Smooth muscle cell (in vitro differentiated cells): ENCODE measurements around the gene EZR. TPM values are rescaled to one million over a fixed set of nuclear protein-coding genes. Genes with fewer than 3 reads are reported as not detected.

Experiments
- DNase-seq: peaks from one replicate; lab custom pipeline; 2025; ENCODE audit not compliant: unreplicated experiment; lab: John Stamatoyannopoulos, UW
- H2AFZ ChIP-seq: fragments of 200-600 bp; sonication (generic); 2 replicates; pipeline ENCODE4 v1.6.0; 2016; ENCODE audit warnings: antibody characterized with exemption, low read depth, mild to moderate bottlenecking
- H3F3A ChIP-seq: fragments of 200-600 bp; sonication (generic); 2 replicates; pipeline ENCODE4 v1.6.0; 2017; ENCODE audit warnings: antibody characterized with exemption, low read depth
- H3K27ac ChIP-seq: fragments of 200-600 bp; sonication (generic); 2 replicates; pipeline ENCODE4 v1.5.1; 2016; ENCODE audit warnings: low read depth, mild to moderate bottlenecking
- H3K27me3 ChIP-seq: fragments of 200-600 bp; sonication (generic); 2 replicates; pipeline ENCODE4 v1.6.1; 2016; ENCODE audit warnings: low read depth, mild to moderate bottlenecking
- H3K36me3 ChIP-seq: fragments of 200-600 bp; sonication (generic); 2 replicates; pipeline ENCODE4 v1.5.1; 2016; ENCODE audit warnings: low read depth
- H3K4me1 ChIP-seq: fragments of 200-600 bp; sonication (generic); 2 replicates; pipeline ENCODE4 v1.5.1; 2016; ENCODE audit warnings: low read depth
- H3K4me2 ChIP-seq: fragments of 200-600 bp; sonication (generic); 2 replicates; pipeline ENCODE4 v1.6.0; 2016; ENCODE audit warnings: mild to moderate bottlenecking
- H3K4me3 ChIP-seq: fragments of 200-600 bp; sonication (generic); 2 replicates; pipeline ENCODE4 v1.5.1; 2016; ENCODE audit warnings: mild to moderate bottlenecking
- H3K79me2 ChIP-seq: fragments of 200-600 bp; sonication (generic); 2 replicates; pipeline ENCODE4 v1.6.0; 2016; ENCODE audit warnings: low read depth, mild to moderate bottlenecking
- H3K9ac ChIP-seq: fragments of 200-600 bp; sonication (generic); 2 replicates; pipeline ENCODE4 v1.6.0; 2016; ENCODE audit warnings: low read depth
- H3K9me3 ChIP-seq: fragments of 200-600 bp; sonication (generic); replicated peaks from 2 replicates; pipeline ENCODE4 v1.5.1; 2016; ENCODE audit warnings: low read depth
- H4K20me1 ChIP-seq: fragments of 200-600 bp; sonication (generic); 2 replicates; pipeline ENCODE4 v1.6.0; 2016; ENCODE audit warnings: low read depth
- CTCF ChIP-seq: fragments of 200-600 bp; sonication (generic); IDR thresholded peaks from 2 replicates; pipeline ENCODE4 v1.5.1; 2017; ENCODE audit warnings: borderline replicate concordance, mild to moderate bottlenecking, antibody characterized with exemption; ENCODE audit not compliant: insufficient read depth, poor library complexity, severe bottlenecking
- WGBS: methylation state at CpG from one replicate; pipeline ENCODE4 v1.1.7; 2016; ENCODE audit warnings: low lambda C conversion rate; 5-methylcytosine and 5-hydroxymethylcytosine counted together
- polyA plus RNA-seq: library from polyadenylated mRNA; unstranded; fragments of >200 nt; fragmentation: Nextera tagmentation; extraction: Ambion mirVana; gene quantifications from 2 replicates; pipeline ENCODE4 v1.2.1, GENCODE V29; 2016
- total RNA-seq: library from RNA; depleted of rRNA; stranded (reverse); fragments of >200 nt; gene quantifications from 2 replicates; pipeline ENCODE4 v1.2.3, GENCODE V29; 2014

Gene EZR
- total and polyA plus RNA-seq, 2 experiments from 2014 or later = 55.0 to 113 TPM

- Histone ChIP-seq H3K9ac (no peak overlapping the region), H3K27ac (no peak overlapping the region), H3F3A (no peaks in the 10 kb centered on the region), H3K4me2 (no peak overlapping the region), H3K4me1 (no peaks in the 10 kb centered on the region), H4K20me1 (peaks cover 7% of the 10 kb centered on the region), H3K4me3 (no peak overlapping the region), H2AFZ (no peak overlapping the region), H3K36me3 (no peaks in the 10 kb centered on the region), H3K9me3 (no peaks in the 10 kb centered on the region), H3K79me2 (no peaks in the 10 kb centered on the region), H3K27me3 (no peaks in the 10 kb centered on the region)
- 86% methylated on average over 20 of the region's 21 CpGs for WGBS
- no peak for DNase-seq
- no peak for TF ChIP-seq CTCF
These were observed 48.4 kb downstream of the EZR start for GRCh38 chr6:158770533-158771330.

- TF ChIP-seq CTCF = no peak
- H4K20me1 ChIP-seq = peaks cover 7% of the 10 kb centered on the region
- 94% methylated on average over 18 of the region's 18 CpGs for WGBS
- no peak overlapping the region for H3K27ac ChIP-seq
- no peaks in the 10 kb centered on the region for H3K36me3 ChIP-seq
- H3K9ac ChIP-seq = no peak overlapping the region
- no peaks in the 10 kb centered on the region for H3K27me3 ChIP-seq
- no peak for DNase-seq
- no peaks in the 10 kb centered on the region for H3K79me2 ChIP-seq
- H3K4me3 ChIP-seq = no peak overlapping the region
- no peaks in the 10 kb centered on the region for H3K4me1 ChIP-seq
- H2AFZ ChIP-seq = no peak overlapping the region
- no peaks in the 10 kb centered on the region for H3F3A ChIP-seq
- H3K9me3 ChIP-seq = no peaks in the 10 kb centered on the region
- no peak overlapping the region for H3K4me2 ChIP-seq
These were observed 49.3 kb downstream of the EZR start for GRCh38 chr6:158769771-158770432.

GRCh38 chr6:158769234-158769770 is 49.9 kb downstream of the EZR start:
- no peak overlapping the region for H3K27ac ChIP-seq
- no peak for TF ChIP-seq CTCF
- no peaks in the 10 kb centered on the region for H3K36me3 ChIP-seq

More at GRCh38 chr6:158769234-158769770, 49.9 kb downstream of the EZR start:
- peaks cover 7% of the 10 kb centered on the region for H4K20me1 ChIP-seq
- no peaks in the 10 kb centered on the region for H3K27me3 ChIP-seq
- H3K79me2 ChIP-seq = no peaks in the 10 kb centered on the region
- no peak overlapping the region for H3K9ac ChIP-seq
- H3F3A ChIP-seq = no peaks in the 10 kb centered on the region
- H3K9me3 ChIP-seq = no peaks in the 10 kb centered on the region
- H2AFZ ChIP-seq = no peak overlapping the region
- WGBS = 96% methylated on average over 12 of the region's 13 CpGs
- H3K4me2 ChIP-seq = no peak overlapping the region
- DNase-seq = no peak
- H3K4me1 ChIP-seq = no peaks in the 10 kb centered on the region
- H3K4me3 ChIP-seq = no peak overlapping the region
